HG03108 (cell line): Measurements from ENCODE around the gene SNAPIN.

ENCODE experiments used
- ATAC-seq: cut with Tn5 transposase; IDR thresholded peaks from one replicate; pipeline ENCODE4 v1.9.1; 2021; ENCODE audit warnings: moderate library complexity; ENCODE audit not compliant: unreplicated experiment

Gene SNAPIN

DNA sequence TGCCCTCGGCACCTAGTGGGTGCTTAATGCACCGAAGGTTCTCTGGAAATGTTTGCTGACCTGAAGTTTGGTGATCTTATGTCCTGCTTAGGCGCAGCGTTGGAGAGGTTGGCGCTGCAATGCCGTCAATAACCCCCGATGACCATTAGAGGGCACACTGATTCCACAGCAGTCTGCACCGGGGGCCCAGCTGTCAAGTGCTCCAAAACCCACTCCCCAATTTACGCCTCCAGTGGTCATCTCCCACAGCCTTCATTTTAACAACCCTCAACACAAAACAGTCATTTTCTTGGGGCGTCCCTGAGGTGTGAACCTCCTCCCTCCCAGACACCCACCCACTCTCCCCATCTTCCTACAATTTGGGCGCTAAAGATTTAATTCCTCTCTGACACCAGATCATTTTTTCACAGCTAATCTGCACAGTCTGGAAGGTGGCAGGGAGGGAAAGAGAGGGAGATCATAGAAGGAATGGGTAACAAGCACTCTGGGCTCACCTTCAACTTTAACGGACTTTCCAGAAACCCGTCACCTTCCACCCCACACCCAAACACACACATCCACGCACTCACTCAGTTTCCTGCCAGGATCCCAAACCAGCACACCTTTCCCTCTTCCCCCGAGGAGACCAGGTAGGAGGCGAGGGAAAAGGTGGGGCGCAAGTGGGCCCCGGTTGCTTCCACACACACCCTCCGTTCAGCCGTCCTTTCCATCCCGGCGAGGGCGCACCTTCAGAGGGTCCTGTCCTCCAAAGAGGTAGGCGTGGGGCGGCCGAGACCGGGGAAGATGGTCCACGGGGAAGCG, 19.4 kb downstream of the SNAPIN start:
- no peak for ATAC-seq

DNA sequence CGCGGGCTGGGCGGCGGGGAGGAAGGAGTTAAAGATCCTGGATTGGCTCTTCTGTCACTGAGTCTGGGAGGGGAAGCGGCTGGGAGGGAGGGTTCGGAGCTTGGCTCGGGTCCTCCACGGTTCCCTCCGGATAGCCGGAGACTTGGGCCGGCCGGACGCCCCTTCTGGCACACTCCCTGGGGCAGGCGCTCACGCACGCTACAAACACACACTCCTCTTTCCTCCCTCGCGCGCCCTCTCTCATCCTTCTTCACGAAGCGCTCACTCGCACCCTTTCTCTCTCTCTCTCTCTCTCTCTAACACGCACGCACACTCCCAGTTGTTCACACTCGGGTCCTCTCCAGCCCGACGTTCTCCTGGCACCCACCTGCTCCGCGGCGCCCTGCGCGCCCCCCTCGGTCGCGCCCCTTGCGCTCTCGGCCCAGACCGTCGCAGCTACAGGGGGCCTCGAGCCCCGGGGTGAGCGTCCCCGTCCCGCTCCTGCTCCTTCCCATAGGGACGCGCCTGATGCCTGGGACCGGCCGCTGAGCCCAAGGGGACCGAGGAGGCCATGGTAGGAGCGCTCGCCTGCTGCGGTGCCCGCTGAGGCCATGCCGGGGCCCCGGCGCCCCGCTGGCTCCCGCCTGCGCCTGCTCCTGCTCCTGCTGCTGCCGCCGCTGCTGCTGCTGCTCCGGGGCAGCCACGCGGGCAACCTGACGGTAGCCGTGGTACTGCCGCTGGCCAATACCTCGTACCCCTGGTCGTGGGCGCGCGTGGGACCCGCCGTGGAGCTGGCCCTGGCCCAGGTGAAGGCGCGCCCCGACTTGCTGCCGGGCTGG, 20.2 kb downstream of the SNAPIN start, which contains the start of gene NPR1:
Gene NPR1, plus strand, starts transcription at position 170 of the 818 bp plus-strand sequence. Its CDS starts 421 bp downstream, at position 591.
- no peak for ATAC-seq

DNA sequence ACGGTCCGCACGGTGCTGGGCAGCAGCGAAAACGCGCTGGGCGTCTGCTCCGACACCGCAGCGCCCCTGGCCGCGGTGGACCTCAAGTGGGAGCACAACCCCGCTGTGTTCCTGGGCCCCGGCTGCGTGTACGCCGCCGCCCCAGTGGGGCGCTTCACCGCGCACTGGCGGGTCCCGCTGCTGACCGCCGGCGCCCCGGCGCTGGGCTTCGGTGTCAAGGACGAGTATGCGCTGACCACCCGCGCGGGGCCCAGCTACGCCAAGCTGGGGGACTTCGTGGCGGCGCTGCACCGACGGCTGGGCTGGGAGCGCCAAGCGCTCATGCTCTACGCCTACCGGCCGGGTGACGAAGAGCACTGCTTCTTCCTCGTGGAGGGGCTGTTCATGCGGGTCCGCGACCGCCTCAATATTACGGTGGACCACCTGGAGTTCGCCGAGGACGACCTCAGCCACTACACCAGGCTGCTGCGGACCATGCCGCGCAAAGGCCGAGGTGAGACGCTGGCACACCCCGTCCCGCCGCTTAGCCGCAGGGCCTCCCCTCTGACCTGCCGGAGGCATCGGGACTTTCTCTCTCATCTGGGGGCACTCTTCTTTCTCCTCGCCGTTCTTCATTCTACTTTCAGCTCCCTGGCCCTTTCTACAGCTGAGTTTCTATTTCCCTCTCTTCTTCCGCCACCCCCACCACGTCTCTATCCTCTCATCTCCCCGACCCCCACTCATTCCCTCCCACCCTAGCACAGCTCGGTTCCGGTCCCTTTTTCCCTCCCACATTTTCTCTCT, 21.0 kb downstream of the SNAPIN start:
- no peak for ATAC-seq

DNA sequence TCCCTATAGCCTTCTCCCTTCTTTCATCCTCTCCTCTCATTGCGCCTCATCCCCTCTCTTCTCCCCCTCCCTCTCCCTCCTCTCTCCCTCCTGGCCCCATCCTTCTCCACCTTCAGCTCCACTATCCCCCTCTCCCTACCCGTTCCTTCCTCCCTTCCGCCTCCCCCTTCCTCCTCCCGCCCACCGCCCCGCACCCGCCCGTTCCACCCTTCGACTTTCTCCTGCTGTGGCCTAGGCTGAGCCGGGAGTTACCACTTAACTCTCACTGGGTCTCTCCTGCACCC, 21.6 kb downstream of the SNAPIN start:
- no peak for ATAC-seq

DNA sequence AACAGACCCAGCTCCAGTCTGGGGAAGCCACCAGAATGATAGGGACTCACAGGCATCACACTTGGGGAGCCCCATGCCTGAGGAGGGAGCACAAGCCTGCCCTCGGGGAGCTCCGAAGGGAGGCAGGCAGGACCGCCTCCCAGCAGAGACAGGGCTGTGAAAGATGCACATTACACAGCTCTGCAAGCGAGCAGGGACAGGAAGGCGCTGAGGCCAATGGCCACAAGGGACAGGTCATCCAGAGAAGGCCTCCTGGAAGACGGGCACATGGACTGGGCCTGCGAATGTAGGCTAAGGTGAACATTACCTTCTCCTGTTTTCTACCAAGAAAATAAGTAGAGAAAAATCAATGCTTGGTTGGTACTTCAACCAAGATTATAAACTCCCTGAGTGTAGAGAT, 24.2 kb downstream of the SNAPIN start:
- no peak for ATAC-seq

DNA sequence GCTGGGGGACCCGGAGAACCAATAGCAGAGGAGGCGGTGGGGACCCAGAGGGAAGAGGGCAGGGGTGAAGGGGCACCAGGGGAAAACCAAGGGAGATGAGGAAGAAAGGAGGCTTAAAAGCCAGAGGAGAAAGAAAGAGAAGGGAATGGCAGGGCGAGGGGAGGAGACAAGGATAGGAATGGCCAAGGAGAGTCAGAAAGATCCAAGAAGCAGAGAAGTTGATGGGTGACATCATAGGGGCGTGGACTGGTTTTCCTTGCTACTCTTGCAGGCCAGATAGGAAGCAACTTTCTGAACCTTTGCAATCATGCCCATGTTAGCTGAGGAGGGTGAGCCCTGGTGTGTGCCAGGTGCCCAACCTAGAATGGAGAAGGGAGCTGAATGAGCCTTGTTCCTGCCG, 25.4 kb downstream of the SNAPIN start:
- no peak for ATAC-seq

DNA sequence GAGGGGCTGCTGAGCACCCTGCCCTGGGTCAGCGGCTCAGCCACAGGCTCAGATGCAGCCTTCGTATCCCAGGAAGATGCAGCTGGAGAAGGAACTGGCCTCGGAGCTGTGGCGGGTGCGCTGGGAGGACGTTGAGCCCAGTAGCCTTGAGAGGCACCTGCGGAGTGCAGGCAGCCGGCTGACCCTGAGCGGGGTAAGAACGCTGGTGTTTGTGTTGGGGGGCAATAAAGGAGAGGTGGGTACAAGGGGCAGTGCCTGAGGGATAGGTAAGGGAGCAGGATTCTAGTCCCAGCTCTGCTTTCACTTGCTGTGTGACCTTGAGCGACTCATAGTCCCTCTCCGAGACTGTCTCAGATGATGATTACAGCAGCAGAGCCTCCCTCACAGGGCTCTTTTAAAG, 26.4 kb downstream of the SNAPIN start:
- ATAC-seq: no peak

DNA sequence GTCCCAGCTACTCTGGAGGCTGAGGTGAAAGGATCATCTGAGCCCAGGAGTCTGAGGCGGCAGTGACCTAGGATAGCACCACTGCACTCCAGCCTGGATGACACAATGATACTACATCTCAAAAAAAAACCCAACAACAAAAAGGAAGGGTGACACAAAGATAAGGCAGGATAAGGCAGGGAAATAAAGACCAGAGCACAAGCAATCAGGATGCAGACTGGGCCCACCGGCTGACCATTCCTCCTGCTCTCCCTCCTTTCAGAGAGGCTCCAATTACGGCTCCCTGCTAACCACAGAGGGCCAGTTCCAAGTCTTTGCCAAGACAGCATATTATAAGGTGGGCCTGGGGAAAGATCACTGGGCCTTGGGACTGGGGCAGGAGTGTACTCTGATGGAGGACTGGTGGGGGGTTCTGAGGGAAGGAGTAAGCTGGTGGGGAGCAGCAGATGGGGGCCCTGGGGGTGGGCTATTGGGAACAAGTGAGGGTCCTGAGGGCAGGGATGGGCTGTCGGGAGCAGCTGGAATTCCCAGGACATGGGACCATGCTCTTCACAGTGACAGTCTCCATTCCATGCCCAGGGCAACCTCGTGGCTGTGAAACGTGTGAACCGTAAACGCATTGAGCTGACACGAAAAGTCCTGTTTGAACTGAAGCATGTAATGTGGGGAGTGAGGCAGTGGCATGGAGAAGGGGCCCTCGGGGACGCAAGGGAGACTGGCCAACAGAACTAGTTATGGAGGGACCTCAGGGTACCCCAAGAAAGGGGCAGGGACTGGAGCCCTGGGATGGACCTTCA, 27.2 kb downstream of the SNAPIN start:
- ATAC-seq: no peak

DNA sequence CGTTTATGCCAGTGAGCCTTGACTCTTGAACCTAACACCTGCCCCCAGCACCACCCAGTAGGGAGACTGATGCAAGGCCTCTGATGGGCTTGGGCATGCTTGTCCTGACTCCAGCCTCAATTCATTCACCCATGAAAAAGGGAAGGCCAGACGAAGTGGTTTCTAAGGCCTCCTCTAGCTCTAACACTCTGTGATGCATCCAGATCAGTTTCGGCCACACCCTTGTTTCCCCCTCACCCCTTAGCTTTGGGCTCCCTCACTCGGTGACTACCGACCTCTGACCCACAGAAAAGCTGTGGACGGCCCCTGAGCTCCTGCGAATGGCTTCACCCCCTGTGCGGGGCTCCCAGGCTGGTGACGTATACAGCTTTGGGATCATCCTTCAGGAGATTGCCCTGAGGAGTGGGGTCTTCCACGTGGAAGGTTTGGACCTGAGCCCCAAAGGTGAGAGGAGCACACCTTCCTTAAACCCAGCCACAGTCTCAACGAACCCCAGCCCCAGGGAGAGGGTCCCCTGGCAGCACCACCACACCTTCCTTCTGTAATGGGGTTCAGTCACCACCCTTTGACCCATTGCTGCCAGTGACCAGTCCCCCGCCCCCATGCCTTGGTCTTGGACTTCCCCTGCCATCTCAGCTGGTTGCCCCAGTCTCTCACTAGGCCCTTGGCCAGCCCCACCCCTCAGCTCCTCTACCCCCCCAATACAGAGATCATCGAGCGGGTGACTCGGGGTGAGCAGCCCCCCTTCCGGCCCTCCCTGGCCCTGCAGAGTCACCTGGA, 29.0 kb downstream of the SNAPIN start:
- no peak for ATAC-seq

DNA sequence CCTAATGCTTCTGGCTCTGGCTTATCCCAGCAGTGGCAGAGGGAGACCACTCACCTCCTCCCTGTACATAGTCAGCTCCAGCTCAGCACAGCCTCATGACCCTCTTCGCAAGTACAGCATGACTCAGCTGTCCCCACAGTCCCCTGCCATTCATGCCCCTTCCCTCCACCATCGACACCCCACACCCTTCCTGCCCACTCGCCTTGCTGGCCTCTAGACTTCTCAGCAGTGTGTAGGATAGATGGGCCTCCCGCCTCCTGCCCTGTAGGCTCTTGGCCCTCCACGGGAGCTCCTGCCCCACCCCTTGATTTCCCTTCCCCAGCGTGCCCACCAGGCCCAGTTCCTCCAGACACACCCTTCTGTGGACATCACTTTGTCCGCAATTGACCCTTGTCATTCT, 29.8 kb downstream of the SNAPIN start:
- ATAC-seq: no peak

DNA sequence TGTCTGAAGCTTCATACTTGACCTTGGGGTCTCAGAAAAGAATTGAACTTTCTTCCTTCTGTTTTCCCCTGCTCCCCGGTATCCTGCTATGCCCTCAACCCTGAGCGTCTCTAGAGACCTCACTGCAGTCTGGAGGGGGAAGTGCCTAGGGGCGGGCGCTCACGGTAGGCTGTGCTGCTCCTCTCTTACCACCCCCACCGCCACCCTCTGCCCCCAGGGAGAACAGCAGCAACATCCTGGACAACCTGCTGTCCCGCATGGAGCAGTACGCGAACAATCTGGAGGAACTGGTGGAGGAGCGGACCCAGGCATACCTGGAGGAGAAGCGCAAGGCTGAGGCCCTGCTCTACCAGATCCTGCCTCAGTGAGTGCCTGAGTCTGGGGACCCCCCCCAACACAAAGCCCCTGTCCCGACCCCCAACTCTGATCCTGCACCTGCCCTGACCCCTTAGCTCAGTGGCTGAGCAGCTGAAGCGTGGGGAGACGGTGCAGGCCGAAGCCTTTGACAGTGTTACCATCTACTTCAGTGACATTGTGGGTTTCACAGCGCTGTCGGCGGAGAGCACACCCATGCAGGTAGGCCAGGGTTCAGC, 30.3 kb downstream of the SNAPIN start:
- no peak for ATAC-seq

DNA sequence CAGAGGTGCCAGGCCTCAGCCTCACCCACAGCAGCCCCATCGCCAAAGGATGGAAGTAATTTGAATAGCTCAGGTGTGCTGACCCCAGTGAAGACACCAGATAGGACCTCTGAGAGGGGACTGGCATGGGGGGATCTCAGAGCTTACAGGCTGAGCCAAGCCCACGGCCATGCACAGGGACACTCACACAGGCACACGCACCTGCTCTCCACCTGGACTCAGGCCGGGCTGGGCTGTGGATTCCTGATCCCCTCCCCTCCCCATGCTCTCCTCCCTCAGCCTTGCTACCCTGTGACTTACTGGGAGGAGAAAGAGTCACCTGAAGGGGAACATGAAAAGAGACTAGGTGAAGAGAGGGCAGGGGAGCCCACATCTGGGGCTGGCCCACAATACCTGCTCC, 35.0 kb downstream of the SNAPIN start:
- no peak for ATAC-seq

DNA sequence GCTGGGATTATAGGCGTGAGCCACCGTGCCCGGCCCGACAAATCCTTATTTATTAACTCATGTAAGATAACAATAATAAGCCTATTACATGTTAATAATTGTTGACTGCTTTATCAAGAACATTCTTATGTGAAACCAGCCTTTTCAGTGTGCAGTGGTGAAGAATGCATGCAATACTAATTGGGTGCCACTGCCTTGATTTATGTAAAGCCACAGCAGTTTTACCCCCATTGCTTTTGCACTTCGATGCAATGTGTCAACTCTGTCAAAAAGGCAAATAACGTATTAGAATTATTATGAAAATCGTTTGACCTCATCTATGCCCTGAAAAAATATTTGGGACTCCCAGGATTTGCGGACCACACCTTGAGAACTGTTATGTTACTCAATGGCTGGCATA, 38.2 kb downstream of the SNAPIN start:
- ATAC-seq: no peak

DNA sequence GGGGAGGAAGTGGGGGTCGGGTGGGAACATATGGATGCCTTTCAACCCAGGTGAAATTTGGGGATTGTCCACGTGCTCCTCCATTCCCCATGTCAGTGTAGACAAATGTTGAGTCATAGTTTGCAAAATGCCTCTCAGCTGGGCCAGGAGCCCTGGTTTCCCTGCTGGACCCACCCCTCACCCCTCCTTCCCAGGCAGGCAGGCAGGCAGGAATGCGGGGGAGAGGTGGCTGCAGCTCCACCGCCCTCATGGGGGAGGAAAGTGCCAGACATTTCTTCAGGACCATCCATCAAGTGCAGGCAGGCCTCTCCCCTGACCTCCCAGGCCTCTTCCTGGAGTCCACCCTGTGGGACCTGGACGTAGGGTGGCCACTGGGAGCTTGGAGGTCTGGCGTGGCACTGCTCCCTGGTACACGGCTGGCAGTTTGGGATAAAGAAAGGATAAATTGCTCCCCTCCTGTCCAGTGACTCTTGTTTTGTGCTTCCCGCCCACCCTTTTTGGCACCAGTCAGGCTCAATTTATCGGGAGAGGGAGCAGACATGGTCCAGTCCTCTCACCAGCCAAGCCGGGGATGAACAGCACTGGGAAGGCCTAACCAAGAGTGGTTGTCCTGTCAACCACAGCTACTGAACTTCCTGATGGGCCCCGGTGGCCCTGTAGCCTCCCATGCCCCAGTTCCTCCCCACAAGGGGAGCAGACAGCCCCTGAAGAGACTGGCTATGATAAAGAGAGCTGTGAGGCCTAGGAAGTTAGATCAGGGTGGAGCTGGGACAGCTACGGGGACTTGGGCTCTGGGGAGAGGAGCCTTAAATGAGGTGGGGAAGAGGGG, 38.9 kb downstream of the SNAPIN start:
- ATAC-seq: no peak

DNA sequence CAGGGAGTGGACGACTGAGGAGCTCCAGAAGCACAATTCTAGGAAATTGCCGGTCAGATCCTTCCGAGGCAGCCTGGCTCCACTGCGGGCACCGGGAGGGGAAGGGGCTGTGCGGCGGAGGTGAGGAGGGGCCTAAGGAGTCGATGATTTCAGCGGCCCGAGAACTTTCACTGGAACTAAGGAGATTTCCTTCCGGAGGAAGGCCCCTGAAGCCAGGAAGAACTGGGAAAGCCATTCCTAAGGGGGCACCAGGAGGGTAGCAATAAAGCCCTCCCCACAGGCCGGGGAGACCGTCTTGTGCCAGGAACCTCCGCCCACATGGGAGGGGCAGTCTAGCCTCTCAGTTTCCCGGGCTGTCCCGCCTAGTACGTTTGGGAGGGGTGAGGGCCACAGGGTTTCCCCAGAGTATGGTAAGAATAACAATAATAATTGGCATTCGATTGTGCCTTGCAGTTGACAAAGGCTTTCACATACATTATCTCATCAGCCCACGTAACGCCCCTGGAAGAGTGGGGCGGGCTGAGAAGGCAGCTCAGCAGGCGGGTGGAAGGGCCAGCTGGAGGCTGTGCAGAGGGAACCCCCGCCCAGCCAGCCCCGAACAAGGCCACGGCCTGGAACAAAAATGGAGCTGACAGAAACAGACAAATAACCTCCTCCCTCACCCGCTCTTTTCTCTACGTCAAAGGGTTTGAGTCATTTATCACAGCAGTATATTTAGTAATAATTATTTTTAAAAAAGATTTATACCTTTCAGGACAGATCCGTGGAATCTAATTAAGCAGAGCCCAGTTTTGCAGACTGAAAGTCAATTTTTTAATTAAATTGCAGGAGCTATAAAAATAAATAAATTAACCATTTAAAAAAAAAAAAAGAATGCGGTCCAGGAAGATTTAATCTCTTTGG, 39.8 kb downstream of the SNAPIN start:
- no peak for ATAC-seq

DNA sequence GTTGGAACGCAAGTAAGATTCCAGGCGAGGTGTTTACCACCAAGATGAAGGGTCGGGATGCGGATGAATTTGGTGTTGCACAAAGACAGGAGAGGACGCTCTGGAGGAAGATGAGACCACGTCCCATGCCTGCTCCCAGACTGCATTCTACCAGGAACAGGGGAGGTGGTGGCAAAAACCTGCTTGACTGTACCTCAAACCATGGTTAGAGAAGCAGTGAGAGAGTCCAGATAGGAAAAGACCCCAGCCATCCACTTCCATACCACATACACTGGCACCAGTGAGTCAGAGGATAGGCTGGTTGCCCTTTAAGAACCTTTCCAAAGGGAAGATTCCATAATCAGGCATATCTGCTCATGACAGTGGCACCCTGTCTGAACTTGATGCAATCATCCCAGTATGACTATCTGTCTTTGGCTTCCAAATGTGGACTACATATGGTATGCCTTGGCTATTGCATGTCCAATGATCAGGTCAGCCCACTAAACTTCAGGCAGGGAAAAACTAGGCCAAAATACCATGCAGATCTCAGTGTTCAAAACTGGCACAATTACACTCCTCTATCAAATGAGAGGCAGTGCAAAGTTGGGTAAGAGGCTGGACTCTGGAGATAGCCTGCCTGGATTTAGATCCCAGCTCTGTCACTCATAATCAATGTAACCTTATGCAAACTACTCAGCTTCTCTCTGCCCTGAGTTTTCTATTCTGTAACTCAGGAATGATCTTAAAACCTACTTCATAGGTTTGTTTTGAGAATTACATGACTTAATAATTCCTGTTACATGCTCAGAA, 40.6 kb downstream of the SNAPIN start:
- no peak for ATAC-seq

DNA sequence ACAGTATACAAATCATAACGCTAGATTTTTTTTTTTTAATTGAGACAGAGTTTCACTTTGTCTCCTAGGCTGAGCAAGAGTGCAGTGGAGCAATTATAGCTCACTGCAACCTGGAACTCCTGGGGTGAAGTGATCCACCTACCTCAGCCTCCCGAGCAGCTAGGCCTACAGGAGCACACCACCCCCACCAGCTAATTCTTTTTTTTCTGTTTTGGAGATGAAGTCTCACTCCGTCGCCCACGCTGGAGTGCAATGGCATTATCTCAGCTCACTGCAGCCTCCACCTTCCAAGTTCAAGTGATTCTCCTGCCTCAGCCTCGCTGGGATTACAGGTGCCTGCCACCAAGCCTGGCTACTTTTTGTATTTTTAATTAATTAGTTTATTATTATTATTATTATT, 41.3 kb downstream of the SNAPIN start:
- no peak for ATAC-seq
